ENCODE measurements around the gene GRID2. TPM values are rescaled to one million over a fixed set of nuclear protein-coding genes. Genes with fewer than 3 reads are reported as not detected.

GRID2 gene
- polyA plus RNA-seq, 1 of the 3 experiments (the other 2 are of a cell fraction), result not detected

DNA sequence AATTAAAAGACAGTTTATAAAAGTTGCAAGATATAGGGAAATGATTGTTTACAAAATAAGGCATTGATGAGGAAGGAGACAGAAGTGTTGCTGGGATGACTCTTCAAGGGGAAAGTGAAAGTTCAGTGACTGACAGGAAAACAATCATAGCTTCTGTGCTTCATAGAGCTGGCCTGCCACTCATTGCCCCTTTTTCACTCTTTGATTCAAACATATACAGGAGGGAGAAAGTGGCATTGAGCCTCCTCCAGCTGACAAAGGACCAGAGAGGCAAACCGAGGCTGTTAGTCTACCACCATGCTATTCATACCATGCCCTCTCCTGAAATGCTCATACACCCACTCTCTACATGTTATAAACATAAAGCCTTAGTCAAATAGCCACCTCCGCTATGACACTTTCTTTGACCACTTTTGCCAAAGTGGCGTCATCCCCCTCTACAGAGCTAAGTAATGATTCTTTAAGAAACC is 1445.6 kb downstream of the GRID2 start:
- WGBS (ENCODE audit: low lambda C conversion rate), result 66% methylated on average over 3 of the region's 3 CpGs
- Histone ChIP-seq H3K9me2 (no peaks in the 10 kb centered on the region), H3K36me3 (replicated peaks in 1 of 2; ENCODE audit: control insufficient read depth in 1 of 2, insufficient read depth in 2 of 2, low read length in 1 of 2) (no peaks in the 10 kb centered on the region), H4K20me1 (ENCODE audit: insufficient read depth) (no peaks in the 10 kb centered on the region), H3K4me2 (no peak overlapping the region), H3K4me1 (ENCODE audit: control insufficient read depth in 1 of 2, insufficient read depth in 2 of 2, low read depth in 1 of 2, low read length in 1 of 2) (peaks cover 0 to 7% of the 10 kb centered on the region in 2 experiments; a peak in 2 of 4 replicates), H3F3A (replicated peaks; ENCODE audit: insufficient read depth) (no peaks in the 10 kb centered on the region), H3K27ac (ENCODE audit: low read depth in 2 of 2, low read length in 1 of 2) (no peak overlapping the region), H2AFZ (ENCODE audit: low read depth) (no peak overlapping the region), H3K4me3 (ENCODE audit: low read depth in 2 of 2, low read length in 1 of 2) (no peak overlapping the region), H3K9me3 (no peaks in the 10 kb centered on the region), H3K27me3 (ENCODE audit: insufficient read depth) (no peaks in the 10 kb centered on the region), H3K79me2 (ENCODE audit: insufficient read depth) (no peaks in the 10 kb centered on the region), H3K9ac (no peak overlapping the region)
- TF ChIP-seq MXI1 (IDR thresholded peaks at IDR 0.05; ENCODE audit: low read depth, low read length), result no peak
- no peak for TF ChIP-seq USF1 (IDR thresholded peaks at IDR 0.05; ENCODE audit: borderline replicate concordance, low read depth)
- TF ChIP-seq SIN3A (IDR thresholded peaks at IDR 0.05; ENCODE audit: borderline replicate concordance, low read depth, low read length), result no peak
- TF ChIP-seq, protein P1, sequence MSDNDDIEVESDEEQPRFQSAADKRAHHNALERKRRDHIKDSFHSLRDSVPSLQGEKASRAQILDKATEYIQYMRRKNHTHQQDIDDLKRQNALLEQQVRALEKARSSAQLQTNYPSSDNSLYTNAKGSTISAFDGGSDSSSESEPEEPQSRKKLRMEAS (IDR thresholded peaks at IDR 0.05; ENCODE audit: low read depth), result no peak
- no peak for TF ChIP-seq IRF3 (IDR thresholded peaks at IDR 0.05; ENCODE audit: low read depth, low read length)
- TF ChIP-seq ZBTB33 (IDR thresholded peaks at IDR 0.05; ENCODE audit: borderline replicate concordance, low read depth), result no peak
- ChIA-PET POLR2A (no interaction called here), CTCF (no interaction called here)
- DNase-seq, result no peak

DNA sequence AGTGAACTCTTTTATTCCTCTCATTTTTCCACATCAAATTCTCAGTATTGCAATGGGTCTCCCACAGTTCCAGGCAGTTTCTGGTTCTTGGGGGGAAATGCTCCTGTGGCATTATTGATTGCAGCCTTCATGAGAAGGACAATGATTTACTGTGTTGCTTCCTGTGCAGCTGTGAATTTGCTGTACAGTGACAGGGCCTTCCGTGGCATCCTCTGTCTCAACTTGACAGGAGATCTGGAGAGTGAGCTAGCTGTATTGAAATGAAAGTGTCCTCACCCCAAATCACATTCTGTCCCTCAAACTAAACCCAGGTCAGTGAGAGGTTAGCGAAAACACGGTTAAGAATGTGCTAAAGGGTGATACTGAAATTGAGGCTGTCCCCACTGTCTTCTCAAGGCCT is 1447.6 kb downstream of the GRID2 start:
- Histone ChIP-seq H3K9me3 (no peaks in the 10 kb centered on the region), H3K4me3 (ENCODE audit: low read depth in 2 of 2, low read length in 1 of 2) (no peak overlapping the region), H4K20me1 (ENCODE audit: insufficient read depth) (no peaks in the 10 kb centered on the region), H3F3A (replicated peaks; ENCODE audit: insufficient read depth) (no peaks in the 10 kb centered on the region), H3K27me3 (ENCODE audit: insufficient read depth) (no peaks in the 10 kb centered on the region), H2AFZ (ENCODE audit: low read depth) (no peak overlapping the region), H3K79me2 (ENCODE audit: insufficient read depth) (no peaks in the 10 kb centered on the region), H3K4me1 (ENCODE audit: control insufficient read depth in 1 of 2, insufficient read depth in 2 of 2, low read depth in 1 of 2, low read length in 1 of 2) (peaks cover 0 to 7% of the 10 kb centered on the region in 2 experiments; a peak in 2 of 4 replicates), H3K36me3 (replicated peaks in 1 of 2; ENCODE audit: control insufficient read depth in 1 of 2, insufficient read depth in 2 of 2, low read length in 1 of 2) (no peaks in the 10 kb centered on the region), H3K27ac (ENCODE audit: low read depth in 2 of 2, low read length in 1 of 2) (no peak overlapping the region), H3K9ac (no peak overlapping the region), H3K4me2 (no peak overlapping the region), H3K9me2 (no peaks in the 10 kb centered on the region)
- ChIA-PET CTCF (interaction anchor here (1.1 kb wide), 2 partner anchors 10 to 13 kb away, joined by 3 to 5 read pairs; no protein-coding TSS in a partner anchor), POLR2A (no interaction called here)
- DNase-seq, result no peak
- 58% methylated on average over 3 of the region's 3 CpGs for WGBS (ENCODE audit: low lambda C conversion rate)
- no peak for TF ChIP-seq REST (IDR thresholded peaks at IDR 0.05; ENCODE audit: low read depth, low read length)
- TF ChIP-seq, protein P2, sequence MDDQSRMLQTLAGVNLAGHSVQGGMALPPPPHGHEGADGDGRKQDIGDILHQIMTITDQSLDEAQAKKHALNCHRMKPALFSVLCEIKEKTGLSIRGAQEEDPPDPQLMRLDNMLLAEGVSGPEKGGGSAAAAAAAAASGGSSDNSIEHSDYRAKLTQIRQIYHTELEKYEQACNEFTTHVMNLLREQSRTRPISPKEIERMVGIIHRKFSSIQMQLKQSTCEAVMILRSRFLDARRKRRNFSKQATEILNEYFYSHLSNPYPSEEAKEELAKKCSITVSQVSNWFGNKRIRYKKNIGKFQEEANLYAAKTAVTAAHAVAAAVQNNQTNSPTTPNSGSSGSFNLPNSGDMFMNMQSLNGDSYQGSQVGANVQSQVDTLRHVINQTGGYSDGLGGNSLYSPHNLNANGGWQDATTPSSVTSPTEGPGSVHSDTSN (IDR thresholded peaks at IDR 0.05), result no peak
- TF ChIP-seq RFX5 (IDR thresholded peaks at IDR 0.05; ENCODE audit: low read length), result no peak
- no peak for TF ChIP-seq IRF3 (IDR thresholded peaks at IDR 0.05; ENCODE audit: low read depth, low read length)
- TF ChIP-seq TAF1 (IDR thresholded peaks at IDR 0.05; ENCODE audit: borderline replicate concordance, low read depth, low read length), result no peak
- no peak for TF ChIP-seq ELF1 (IDR thresholded peaks at IDR 0.05)
- no peak for TF ChIP-seq EP300 (IDR thresholded peaks at IDR 0.05; ENCODE audit: borderline replicate concordance in 1 of 2, low read depth in 1 of 2, low read length in 1 of 2)
- no peak for TF ChIP-seq RXRA (IDR thresholded peaks at IDR 0.05; ENCODE audit: borderline replicate concordance, low read depth)
- no peak for TF ChIP-seq SIN3A (IDR thresholded peaks at IDR 0.05; ENCODE audit: borderline replicate concordance, low read depth, low read length)
- TF ChIP-seq TEAD4 (IDR thresholded peaks at IDR 0.05; ENCODE audit: borderline replicate concordance, insufficient read depth), result no peak
- no peak for TF ChIP-seq YY1 (IDR thresholded peaks at IDR 0.05; ENCODE audit: low read depth)
- TF ChIP-seq CHD2 (IDR thresholded peaks at IDR 0.05; ENCODE audit: low read length, partially characterized antibody), result no peak

Measured in SK-N-SH (cell line).